Suprapubic skin (tissue), 4 donors: Measurements from ENCODE around the gene SIGLEC11. TPM values are rescaled to one million over a fixed set of nuclear protein-coding genes. Genes with fewer than 3 reads are reported as not detected.
"Not testable (repeated sequence)": the region's sequence is repeated elsewhere in the genome, so short reads cannot be mapped to it uniquely, and the experiment has no call there.

Experiments
- DNase-seq, 2 donors: peaks; one replicate each; pipeline ENCODE4 v3.0.0-alpha.2; 2019; ENCODE audit warnings: low spot score in 2 of 2
- H3K27ac ChIP-seq: fragments of 200-600 bp; sonication (generic); one replicate; pipeline ENCODE4 v1.5.1; 2019
- H3K27me3 ChIP-seq: fragments of 200-600 bp; sonication (generic); one replicate; pipeline ENCODE4 v1.5.1; 2019
- H3K36me3 ChIP-seq: fragments of 200-600 bp; sonication (generic); one replicate; pipeline ENCODE4 v1.5.1; 2019
- H3K4me1 ChIP-seq: fragments of 200-600 bp; sonication (generic); one replicate; pipeline ENCODE4 v1.5.1; 2019
- H3K4me3 ChIP-seq: fragments of 200-600 bp; sonication (generic); one replicate; pipeline ENCODE4 v1.5.1; 2019; ENCODE audit warnings: mild to moderate bottlenecking
- H3K9me3 ChIP-seq: fragments of 200-600 bp; sonication (generic); one replicate; pipeline ENCODE4 v1.5.1; 2019
- CTCF ChIP-seq, 2 donors: fragments of 200-600 bp in 1 of 2; fragments of 450-650 bp in 1 of 2; sonication (generic) in 1 of 2; IDR thresholded peaks; one replicate each; pipeline ENCODE4 v1.5.1; 2016 to 2019; ENCODE audit warnings: antibody characterized with exemption in 2 of 2, mild to moderate bottlenecking in 1 of 2, moderate library complexity in 1 of 2
- EP300 ChIP-seq: sonication (generic); formaldehyde crosslinking; IDR thresholded peaks from one replicate; pipeline ENCODE4 v1.6.1; 2017; ENCODE audit warnings: antibody characterized with exemption
- POLR2A ChIP-seq, 2 donors: fragments of 450-650 bp; IDR thresholded peaks; one replicate each; pipeline ENCODE4 v1.6.1; 2017; ENCODE audit warnings: antibody characterized with exemption in 2 of 2, mild to moderate bottlenecking in 2 of 2, moderate library complexity in 2 of 2
- POLR2AphosphoS5 ChIP-seq, 3 donors: sonication (generic); formaldehyde crosslinking; IDR thresholded peaks; one replicate each; pipeline ENCODE4 v1.6.1; 2017; ENCODE audit warnings: antibody characterized with exemption in 3 of 3
- WGBS: methylation state at CpG from one replicate; pipeline ENCODE4 v1.1.5; 2018; 5-methylcytosine and 5-hydroxymethylcytosine counted together
- total RNA-seq, 4 donors: library from RNA; depleted of rRNA; stranded (reverse); fragments of >200 nt; gene quantifications; one replicate each; pipeline ENCODE4 v1.1.0, GENCODE V29; 2016

The SIGLEC11 gene
- under 1 TPM in 1 of 4 donors, not detected in 3; 0.30 TPM for total RNA-seq

DNA sequence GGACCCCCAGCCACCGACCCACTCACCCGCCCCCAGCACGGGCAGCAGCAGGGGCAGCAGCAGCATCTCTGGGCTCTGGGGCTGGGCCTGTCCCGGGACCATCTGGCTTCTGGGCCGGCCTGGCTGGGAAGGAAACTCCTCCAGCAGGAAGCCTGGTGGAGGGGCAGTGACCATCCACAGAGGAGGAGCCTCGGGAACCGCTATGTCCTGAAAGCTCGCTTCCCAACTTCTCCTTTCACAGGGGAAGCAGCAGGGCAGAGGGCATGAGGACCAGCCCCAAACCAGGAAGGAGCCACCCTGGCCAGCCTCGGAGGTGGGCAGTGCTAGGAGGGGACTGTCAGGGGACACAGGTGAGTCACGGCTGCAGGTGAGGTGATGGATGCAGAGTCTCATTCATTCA, at the start of gene SIGLEC11:
Gene SIGLEC11, minus strand, starts transcription at position 193 of the 400 bp plus-strand sequence. Its CDS starts 91 bp downstream, at position 102.
- 58% methylated on average over 3 of the region's 10 CpGs for WGBS

DNA sequence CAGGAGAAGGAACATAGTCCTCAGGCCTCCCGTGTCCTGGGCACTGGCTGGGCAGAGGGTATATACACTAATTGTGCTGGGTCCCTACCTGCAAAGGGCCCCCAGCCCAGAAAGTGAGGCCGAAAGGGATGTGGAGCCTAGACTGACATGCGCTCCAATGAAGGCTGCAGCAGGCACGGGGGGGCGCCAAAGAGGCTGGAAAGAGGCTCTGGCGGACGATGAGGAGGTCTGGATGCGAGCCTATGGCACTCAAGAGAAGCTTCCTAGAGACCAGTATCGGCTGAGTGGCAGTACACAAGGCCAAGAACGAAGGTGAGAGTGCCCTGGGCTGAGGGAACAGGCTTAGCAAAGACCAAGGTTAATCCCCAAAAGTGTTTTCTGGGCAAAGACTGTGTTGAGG, 47.6 kb upstream of the SIGLEC11 start:
- H3K27me3 ChIP-seq = no peaks in the 10 kb centered on the region
- H3K9me3 ChIP-seq = no peaks in the 10 kb centered on the region
- H3K4me1 ChIP-seq = peaks cover 12% of the 10 kb centered on the region
- H3K4me3 ChIP-seq = no peak overlapping the region
- no peak overlapping the region for H3K27ac ChIP-seq
- WGBS = 71% methylated on average over 10 of the region's 10 CpGs
- H3K36me3 ChIP-seq = peaks cover 79% of the 10 kb centered on the region
- no peak for DNase-seq
- no peak for TF ChIP-seq POLR2AphosphoS5 (IDR thresholded peaks at IDR 0.05)
- TF ChIP-seq CTCF (IDR thresholded peaks at IDR 0.05) = no peak
- no peak for TF ChIP-seq EP300
- TF ChIP-seq POLR2A (IDR thresholded peaks at IDR 0.05) = no peak

More for the DNA sequence above, at the start of gene SIGLEC11:
- not testable (repeated sequence) for H3K4me1 ChIP-seq, H3K36me3 ChIP-seq, H3K27ac ChIP-seq, H3K4me3 ChIP-seq, H3K9me3 ChIP-seq, DNase-seq
- H3K27me3 ChIP-seq = peaks cover 12% of the 10 kb centered on the region

- no peak overlapping the region for H3K4me3 ChIP-seq
- H3K36me3 ChIP-seq = peaks cover 79% of the 10 kb centered on the region
- peaks cover 17% of the 10 kb centered on the region for H3K4me1 ChIP-seq
- H3K9me3 ChIP-seq = no peaks in the 10 kb centered on the region
- TF ChIP-seq EP300 = no peak
- no peak for TF ChIP-seq POLR2AphosphoS5 (IDR thresholded peaks at IDR 0.05)
- TF ChIP-seq POLR2A (IDR thresholded peaks at IDR 0.05) = no peak
- no peak for TF ChIP-seq CTCF (IDR thresholded peaks at IDR 0.05)
- 100% methylated on average over 2 of the region's 2 CpGs for WGBS
- no peak overlapping the region for H3K27ac ChIP-seq
- no peak for DNase-seq
- no peaks in the 10 kb centered on the region for H3K27me3 ChIP-seq
These were observed 47.0 kb upstream of the SIGLEC11 start for GRCh38 chr19:50007947-50008346.

DNA sequence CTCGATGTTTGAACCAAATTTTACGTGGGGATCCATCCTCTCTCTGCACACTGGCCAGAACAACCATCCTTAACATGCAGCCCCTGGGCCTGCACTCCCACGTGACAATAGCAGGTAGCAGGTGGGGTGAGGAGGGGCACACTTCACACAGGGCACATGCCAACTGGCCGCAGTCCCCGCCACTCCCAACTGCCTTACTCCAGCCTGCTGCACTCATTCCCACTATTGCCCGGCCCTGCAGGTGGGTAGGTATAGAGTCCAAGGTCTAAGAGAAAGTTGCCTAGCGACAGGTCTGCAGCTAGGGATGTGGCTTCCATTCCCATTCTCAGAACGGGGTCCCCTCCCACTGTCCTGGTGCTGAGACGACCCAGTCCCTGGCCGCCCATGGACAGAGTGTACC, 46.2 kb upstream of the SIGLEC11 start:
- Histone ChIP-seq H3K4me1 (peaks cover 17% of the 10 kb centered on the region), H3K36me3 (peaks cover 78% of the 10 kb centered on the region), H3K27me3 (no peaks in the 10 kb centered on the region), H3K4me3 (no peak overlapping the region), H3K9me3 (no peaks in the 10 kb centered on the region), H3K27ac (no peak overlapping the region)
- DNase-seq = no peak
- 85% methylated on average over 8 of the region's 10 CpGs for WGBS
- TF ChIP-seq POLR2AphosphoS5 (IDR thresholded peaks at IDR 0.05) = no peak

DNA sequence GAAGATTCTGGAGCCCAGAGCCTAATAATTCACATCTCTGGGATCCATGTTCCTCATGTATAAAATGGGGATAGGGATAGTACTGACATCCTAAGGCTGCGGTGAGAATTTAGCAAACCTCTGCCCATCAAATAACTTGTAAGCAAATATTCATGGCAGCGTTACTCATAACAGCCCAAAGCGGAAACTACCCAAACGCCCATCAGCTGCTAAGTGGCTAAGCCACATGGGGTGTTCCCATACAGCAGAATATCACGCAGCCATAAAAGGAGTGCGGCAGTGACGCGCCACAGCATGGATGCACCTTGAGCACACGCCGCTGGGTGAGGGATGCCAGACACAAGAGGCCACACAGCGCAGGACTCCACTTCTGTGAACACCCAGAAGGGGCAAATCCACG, 44.5 kb upstream of the SIGLEC11 start:
- TF ChIP-seq POLR2A (IDR thresholded peaks at IDR 0.05) (no peak), POLR2AphosphoS5 (IDR thresholded peaks at IDR 0.05) (no peak), EP300 (no peak), CTCF (IDR thresholded peaks at IDR 0.05) (no peak)
- Histone ChIP-seq H3K9me3 (no peaks in the 10 kb centered on the region), H3K27me3 (no peaks in the 10 kb centered on the region), H3K4me3 (no peak overlapping the region), H3K27ac (no peak overlapping the region), H3K36me3 (peaks cover 87% of the 10 kb centered on the region), H3K4me1 (peaks cover 17% of the 10 kb centered on the region)
- 90% methylated on average over 12 of the region's 12 CpGs for WGBS
- DNase-seq = no peak

GRCh38 chr19:50003810-50004419, 42.9 kb upstream of the SIGLEC11 start:
- DNase-seq = no peak
- no peaks in the 10 kb centered on the region for H3K9me3 ChIP-seq
- 68% methylated on average over 11 of the region's 11 CpGs for WGBS
- H3K4me3 ChIP-seq = no peak overlapping the region
- H3K36me3 ChIP-seq = peaks cover 91% of the 10 kb centered on the region
- no peaks in the 10 kb centered on the region for H3K27me3 ChIP-seq
- TF ChIP-seq CTCF (IDR thresholded peaks at IDR 0.05) (no peak), POLR2AphosphoS5 (IDR thresholded peaks at IDR 0.05) (no peak), POLR2A (IDR thresholded peaks at IDR 0.05) (no peak), EP300 (no peak)
- peak overlapping the region; percentile 30 for H3K27ac ChIP-seq
- H3K4me1 ChIP-seq = peaks cover 17% of the 10 kb centered on the region
